A549 (cell line): ENCODE measurements around the gene TSNAX.

Experiments
- FOSL2 ChIP-seq, 2 experiments: fragments of 450-650 bp in 1 of 2; fragments of >200 bp in 1 of 2; sonication (Bioruptor Twin) in 1 of 2; formaldehyde crosslinking; IDR thresholded peaks; 2 replicates each; pipeline versions ENCODE4 v1.5.0 to v1.6.1; 2016 to 2020; ENCODE audit warnings: mild to moderate bottlenecking in 1 of 2, moderate library complexity in 1 of 2
- RCOR1 ChIP-seq: fragments of 150-350 bp; IDR thresholded peaks from 2 replicates; pipeline ENCODE4 v1.6.1; 2014; ENCODE audit warnings: antibody characterized with exemption, low read length, low read depth
- SREBF2 ChIP-seq: fragments of 450-650 bp; IDR thresholded peaks from 2 replicates; pipeline ENCODE4 v1.6.1; 2014; ENCODE audit warnings: mild to moderate bottlenecking, moderate library complexity
- TF ChIP-seq, protein P1 (sequence below): IDR thresholded peaks from 2 replicates; pipeline ENCODE4 v1.6.1; 2012

DNA sequence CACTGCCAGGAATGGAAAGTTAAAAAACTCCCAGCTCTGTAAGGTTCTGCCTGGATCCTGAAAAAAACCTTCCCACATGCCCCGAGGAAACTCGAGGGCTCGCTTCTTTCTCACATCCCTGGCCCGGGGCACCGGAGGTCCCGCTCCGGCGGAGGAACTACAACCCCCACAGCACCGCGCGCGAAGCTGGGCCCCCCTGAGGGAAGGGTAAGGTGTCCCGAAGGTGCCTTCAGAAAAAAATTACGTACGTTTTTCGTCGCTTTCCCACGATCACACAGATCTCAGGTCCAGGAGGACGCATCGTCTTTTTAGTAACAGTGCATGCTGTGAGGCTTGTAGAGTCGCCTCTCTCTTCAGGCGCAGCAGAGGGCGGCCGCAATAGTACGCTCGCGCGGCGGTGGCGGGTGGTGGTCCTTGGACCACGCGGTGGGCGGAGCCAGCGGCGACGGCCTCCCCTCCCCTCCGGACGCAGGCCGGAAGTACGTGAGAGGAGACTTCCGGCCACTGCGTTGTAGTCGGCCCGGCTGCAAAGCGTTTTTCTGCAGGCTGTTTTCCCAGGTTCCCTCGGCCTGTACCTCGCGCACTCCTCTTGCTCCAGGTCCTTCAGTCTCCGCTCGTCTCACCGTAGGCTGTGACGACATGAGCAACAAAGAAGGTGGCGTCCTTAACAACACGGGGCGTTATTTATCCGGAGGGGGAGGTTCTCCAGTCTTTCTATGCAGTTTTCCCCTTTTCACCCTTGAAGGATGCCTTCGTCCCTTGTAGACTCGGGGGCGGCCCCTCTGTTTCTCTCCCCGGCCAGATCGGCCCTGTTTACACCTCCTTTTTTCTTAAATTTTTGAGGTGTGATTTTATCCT, at the start of gene TSNAX:
- TF ChIP-seq SREBF2: no peak
- TF ChIP-seq, protein P1, sequence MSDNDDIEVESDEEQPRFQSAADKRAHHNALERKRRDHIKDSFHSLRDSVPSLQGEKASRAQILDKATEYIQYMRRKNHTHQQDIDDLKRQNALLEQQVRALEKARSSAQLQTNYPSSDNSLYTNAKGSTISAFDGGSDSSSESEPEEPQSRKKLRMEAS: peak; percentile 95
- no peak for TF ChIP-seq RCOR1
- no peak for TF ChIP-seq FOSL2 (IDR thresholded peaks at IDR 0.05)
- TF ChIP-seq FOSL2 (CRISPR knock-in tag; IDR thresholded peaks at IDR 0.05): no peak
